H9 (cell line): ENCODE measurements around the gene GRHPR. TPM values are rescaled to one million over a fixed set of nuclear protein-coding genes. Genes with fewer than 3 reads are reported as not detected.
"Not testable (repeated sequence)": the region's sequence is repeated elsewhere in the genome, so short reads cannot be mapped to it uniquely, and the experiment has no call there.

Experiments used
- DNase-seq: peaks from one replicate; pipeline ENCODE4 v3.0.0-alpha.2; 2017
- H2AFZ ChIP-seq: one replicate; pipeline ENCODE4 v1.6.1; 2013; ENCODE audit warnings: mild to moderate bottlenecking, low read length, control low read depth, moderate library complexity
- H2AK5ac ChIP-seq: 2 replicates; pipeline ENCODE4 v1.6.1; 2013; ENCODE audit warnings: low read length, control low read depth, mixed read lengths; ENCODE audit not compliant: insufficient read length
- H2BK120ac ChIP-seq: one replicate; pipeline ENCODE4 v1.6.1; 2013; ENCODE audit warnings: low read depth, mild to moderate bottlenecking, low read length, control low read depth, inconsistent platforms; ENCODE audit not compliant: poor library complexity, severe bottlenecking
- H2BK12ac ChIP-seq: 2 replicates; pipeline ENCODE4 v1.6.1; 2013; ENCODE audit warnings: low read length, control low read depth, mixed read lengths, low read depth; ENCODE audit not compliant: insufficient read length
- H2BK15ac ChIP-seq: 2 replicates; pipeline ENCODE4 v1.6.1; 2013; ENCODE audit warnings: low read depth, low read length, control low read depth
- H2BK20ac ChIP-seq: one replicate; pipeline ENCODE4 v1.6.1; 2013; ENCODE audit warnings: low read depth, mild to moderate bottlenecking, low read length, control low read depth, inconsistent platforms; ENCODE audit not compliant: poor library complexity, severe bottlenecking
- H2BK5ac ChIP-seq: 2 replicates; pipeline ENCODE4 v1.6.1; 2013; ENCODE audit warnings: low read length, control low read depth, mixed read lengths; ENCODE audit not compliant: insufficient read length
- H3K14ac ChIP-seq: 2 replicates; pipeline ENCODE4 v1.6.1; 2013; ENCODE audit warnings: low read length, control low read depth; ENCODE audit not compliant: insufficient read depth
- H3K18ac ChIP-seq: 2 replicates; pipeline ENCODE4 v1.6.1; 2013; ENCODE audit warnings: low read depth, mild to moderate bottlenecking, mixed read lengths, low read length, control low read depth; ENCODE audit not compliant: insufficient read length
- H3K23ac ChIP-seq: 2 replicates; pipeline ENCODE4 v1.6.1; 2013; ENCODE audit warnings: low read length, control low read depth, mixed read lengths, low read depth; ENCODE audit not compliant: insufficient read length
- H3K23me2 ChIP-seq: 2 replicates; pipeline ENCODE4 v1.6.1; 2013; ENCODE audit warnings: low read depth, mild to moderate bottlenecking, mixed read lengths, low read length, control low read depth; ENCODE audit not compliant: insufficient read length, poor library complexity, severe bottlenecking
- H3K27ac ChIP-seq: 2 replicates; pipeline ENCODE4 v1.5.1; 2013; ENCODE audit warnings: low read length, control low read depth, mixed read lengths, low read depth; ENCODE audit not compliant: insufficient read length
- H3K27me3 ChIP-seq: 2 replicates; pipeline ENCODE4 v1.6.1; 2013; ENCODE audit warnings: low read length, control low read depth, inconsistent platforms; ENCODE audit not compliant: insufficient read depth
- H3K4ac ChIP-seq: 2 replicates; pipeline ENCODE4 v1.6.1; 2013; ENCODE audit warnings: low read depth, mild to moderate bottlenecking, control low read depth, inconsistent platforms, low read length, moderate library complexity
- H3K4me1 ChIP-seq: 2 replicates; pipeline ENCODE4 v1.6.1; 2013; ENCODE audit warnings: low read length, control low read depth, inconsistent platforms; ENCODE audit not compliant: insufficient read depth
- H3K4me2 ChIP-seq: 2 replicates; pipeline ENCODE4 v1.6.1; 2013; ENCODE audit warnings: low read length, control low read depth, mixed read lengths; ENCODE audit not compliant: insufficient read length, insufficient read depth
- H3K56ac ChIP-seq: 2 replicates; pipeline ENCODE4 v1.6.1; 2013; ENCODE audit warnings: low read depth, mild to moderate bottlenecking, mixed read lengths, low read length, control low read depth; ENCODE audit not compliant: insufficient read length
- H3K79me1 ChIP-seq: 2 replicates; pipeline ENCODE4 v1.6.1; 2013; ENCODE audit warnings: low read depth, mild to moderate bottlenecking, moderate library complexity, low read length, control low read depth, inconsistent platforms; ENCODE audit not compliant: insufficient read depth, poor library complexity, severe bottlenecking
- H3K79me2 ChIP-seq: 2 replicates; pipeline ENCODE4 v1.6.1; 2013; ENCODE audit warnings: low read length, control low read depth, inconsistent platforms; ENCODE audit not compliant: insufficient read depth
- H3K9ac ChIP-seq: 2 replicates; pipeline ENCODE4 v1.6.1; 2013; ENCODE audit warnings: low read length, control low read depth, mixed read lengths; ENCODE audit not compliant: insufficient read length; ENCODE audit errors: extremely low read depth
- H3K9me3 ChIP-seq: one replicate; pipeline ENCODE4 v1.6.1; 2013; ENCODE audit warnings: low read depth, low read length, inconsistent platforms; ENCODE audit not compliant: control insufficient read depth
- H3T11ph ChIP-seq: one replicate; pipeline ENCODE4 v1.6.1; 2013; ENCODE audit warnings: mild to moderate bottlenecking, low read length, control low read depth, inconsistent platforms
- H4K20me1 ChIP-seq: one replicate; pipeline ENCODE4 v1.6.1; 2013; ENCODE audit not compliant: control insufficient read depth, insufficient read length, insufficient read depth
- H4K5ac ChIP-seq: 2 replicates; pipeline ENCODE4 v1.6.1; 2013; ENCODE audit warnings: low read depth, mild to moderate bottlenecking, mixed read lengths, low read length, control low read depth; ENCODE audit not compliant: insufficient read length
- H4K8ac ChIP-seq: replicated peaks from 2 replicates; pipeline ENCODE4 v1.6.1; 2013; ENCODE audit warnings: low read length, control low read depth, mixed read lengths, low read depth; ENCODE audit not compliant: insufficient read length
- H4K91ac ChIP-seq: 2 replicates; pipeline ENCODE4 v1.6.1; 2013; ENCODE audit warnings: low read depth, mild to moderate bottlenecking, moderate library complexity, mixed read lengths, low read length, control low read depth; ENCODE audit not compliant: insufficient read length
- H3K27ac Mint-ChIP-seq, 3 experiments: 2 replicates in 2 of 3; 3 replicates in 1 of 3; pipeline ENCODE4 v1.8.0; 2020 to 2021; ENCODE audit warnings: mixed read lengths in 3 of 3, mild to moderate bottlenecking in 1 of 3, moderate library complexity in 1 of 3
- H3K27me3 Mint-ChIP-seq: 2 replicates; pipeline ENCODE4 v1.8.0; 2021; ENCODE audit warnings: low read depth, mild to moderate bottlenecking, moderate library complexity, mixed read lengths
- H3K36me3 Mint-ChIP-seq, 3 experiments: 2 replicates in 2 of 3; 3 replicates in 1 of 3; pipeline ENCODE4 v1.8.0; 2020 to 2021; ENCODE audit warnings: low read depth in 3 of 3, mixed read lengths in 3 of 3; ENCODE audit not compliant: insufficient read depth in 1 of 3
- H3K4me1 Mint-ChIP-seq, 2 experiments: 2 replicates each; pipeline ENCODE4 v1.8.0; 2020; ENCODE audit warnings: mixed read lengths in 2 of 2
- H3K4me3 Mint-ChIP-seq, 2 experiments: 2 replicates in 1 of 2; 3 replicates in 1 of 2; pipeline ENCODE4 v1.8.0; 2020 to 2021; ENCODE audit warnings: mild to moderate bottlenecking in 2 of 2, mixed read lengths in 2 of 2, moderate library complexity in 1 of 2
- H3K9me3 Mint-ChIP-seq, 2 experiments: 2 replicates in 1 of 2; 3 replicates in 1 of 2; pipeline ENCODE4 v1.8.0; 2020; ENCODE audit warnings: mild to moderate bottlenecking in 2 of 2, mixed read lengths in 2 of 2, moderate library complexity in 1 of 2
- CTCF ChIP-seq: fragments of 200-600 bp; sonication (generic); conservative IDR thresholded peaks from 3 replicates; pipeline ENCODE4 v1.8.0; 2021; ENCODE audit warnings: antibody characterized with exemption, mild to moderate bottlenecking
- WGBS: extraction: QIAGEN DNeasy Blood & Tissue Kit; methylation state at CpG from one replicate; pipeline ENCODE4 v1.1.7; 2013; ENCODE audit warnings: missing lambda C conversion rate, low lambda C conversion rate, mixed read lengths; ENCODE audit not compliant: insufficient read length; ENCODE audit errors: extremely low coverage; 5-methylcytosine and 5-hydroxymethylcytosine counted together
- total RNA-seq: library from RNA; stranded (reverse); gene quantifications from 2 replicates; pipeline ENCODE4 v1.2.1, GENCODE V29; 2021

The GRHPR gene
- total RNA-seq, 1 experiment from 2014 or later = 97.9 TPM

- H3K56ac ChIP-seq = no peak overlapping the region
- peak overlapping the region; percentile 46 for H3T11ph ChIP-seq
- H3K14ac ChIP-seq = 0 out of 2 replicates have a peak overlapping the region, but pooled peaks have one; percentile 53
- no peaks in the 10 kb centered on the region for H3K79me1 ChIP-seq
- peaks cover under 1% of the 10 kb centered on the region for H3K4me1 ChIP-seq
- H3K18ac ChIP-seq = peak overlapping the region; percentile 89
- no peaks in the 10 kb centered on the region for H3K79me2 ChIP-seq
- no peak overlapping the region for H2AK5ac ChIP-seq
- H3K4me2 ChIP-seq = peak overlapping the region; percentile 8
- peaks cover 6 to 22% (median 10%) of the 10 kb centered on the region in 3 experiments; a peak in 4 of 7 replicates for H3K36me3 Mint-ChIP-seq
- H3K4me1 Mint-ChIP-seq = peaks cover 16 to 17% of the 10 kb centered on the region in 2 experiments
- no CpG with 5 or more reads among the region's 7 CpGs for WGBS
- peak; percentile 64 for DNase-seq
- H3K4ac ChIP-seq = no peak overlapping the region
- no peak overlapping the region for H2BK5ac ChIP-seq
- no peak overlapping the region for H4K8ac ChIP-seq
- H3K23ac ChIP-seq = no peak overlapping the region
- no peak overlapping the region for H2BK15ac ChIP-seq
- H3K23me2 ChIP-seq = peaks cover under 1% of the 10 kb centered on the region
- H2BK12ac ChIP-seq = peak overlapping the region; percentile 42
- peak overlapping the region; percentile 91 to 99 (median 95) for H3K27ac Mint-ChIP-seq
- no peaks in the 10 kb centered on the region for H4K20me1 ChIP-seq
- H3K27me3 Mint-ChIP-seq = peaks cover 1% of the 10 kb centered on the region; the same call in 1 of the 2 replicates
- H2BK120ac ChIP-seq = no peak overlapping the region
- peak overlapping the region; percentile 53 for H3K27ac ChIP-seq
- TF ChIP-seq CTCF = no peak
- H3K9me3 Mint-ChIP-seq = peaks cover 23 to 27% of the 10 kb centered on the region in 2 experiments
- no peak overlapping the region for H2AFZ ChIP-seq
- H4K5ac ChIP-seq = no peak overlapping the region
- peak overlapping the region; percentile 72 for H4K91ac ChIP-seq
- H3K9ac ChIP-seq = peak overlapping the region; percentile 20
- H3K27me3 ChIP-seq = no peaks in the 10 kb centered on the region
- peak overlapping the region; percentile 28 to 59; a peak in 4 of 5 replicates for H3K4me3 Mint-ChIP-seq
- H2BK20ac ChIP-seq = no peak overlapping the region
- H3K9me3 ChIP-seq = peaks cover 5% of the 10 kb centered on the region
Measured at GRCh38 chr9:37471942-37472684, 49.6 kb downstream of the GRHPR start.

- peaks cover 6 to 22% (median 10%) of the 10 kb centered on the region in 3 experiments; a peak in 4 of 7 replicates for H3K36me3 Mint-ChIP-seq
- H3K9ac ChIP-seq, H2AK5ac ChIP-seq, H3K56ac ChIP-seq, H3K4me2 ChIP-seq, H3K18ac ChIP-seq, H2BK120ac ChIP-seq, H3K4ac ChIP-seq, H3K27me3 Mint-ChIP-seq, H3K27ac ChIP-seq, H2BK20ac ChIP-seq, H3K23me2 ChIP-seq, H3K27me3 ChIP-seq, H4K5ac ChIP-seq, H3K14ac ChIP-seq, H4K20me1 ChIP-seq, H4K8ac ChIP-seq, H2AFZ ChIP-seq, H4K91ac ChIP-seq, DNase-seq, H2BK15ac ChIP-seq, H3T11ph ChIP-seq, H3K79me2 ChIP-seq, H3K4me3 Mint-ChIP-seq, H2BK5ac ChIP-seq, H3K9me3 ChIP-seq, H2BK12ac ChIP-seq, H3K4me1 ChIP-seq, H3K23ac ChIP-seq, H3K27ac Mint-ChIP-seq, H3K79me1 ChIP-seq: not testable (repeated sequence)
- no CpG with 5 or more reads among the region's 6 CpGs for WGBS
- peaks cover 11 to 19% of the 10 kb centered on the region in 2 experiments for H3K4me1 Mint-ChIP-seq
- peaks cover 23 to 27% of the 10 kb centered on the region in 2 experiments for H3K9me3 Mint-ChIP-seq
Measured at GRCh38 chr9:37473982-37474381, 51.5 kb downstream of the GRHPR start.
